DOHH2 (cell line): ENCODE data around the gene DCLK1.

Experiments
- H3F3A ChIP-seq: fragments of 200-600 bp; sonication (generic), shearing (Covaris generic); 2 replicates; pipeline ENCODE4 v1.6.0; 2016; ENCODE audit warnings: antibody characterized with exemption, mild to moderate bottlenecking; ENCODE audit not compliant: control insufficient read depth, insufficient read depth
- H3K27ac ChIP-seq: fragments of 200-600 bp; sonication (generic); 2 replicates; pipeline ENCODE4 v1.5.1; 2014; ENCODE audit warnings: low read depth, mild to moderate bottlenecking, low read length, moderate library complexity
- H3K27me3 ChIP-seq: fragments of 200-600 bp; sonication (generic); 2 replicates; pipeline ENCODE4 v1.6.1; 2014; ENCODE audit warnings: mild to moderate bottlenecking, low read length, mixed read lengths; ENCODE audit not compliant: control insufficient read depth
- H3K36me3 ChIP-seq: fragments of 200-600 bp; sonication (generic); 2 replicates; pipeline ENCODE4 v1.6.1; 2014; ENCODE audit warnings: mild to moderate bottlenecking, low read length, moderate library complexity, mixed read lengths; ENCODE audit not compliant: control insufficient read depth
- H3K4me1 ChIP-seq: fragments of 200-600 bp; sonication (generic); 2 replicates; pipeline ENCODE4 v1.6.1; 2014; ENCODE audit warnings: mild to moderate bottlenecking, low read length, mixed read lengths; ENCODE audit not compliant: control insufficient read depth
- H3K4me2 ChIP-seq: fragments of 200-600 bp; sonication (generic); 2 replicates; pipeline ENCODE4 v1.6.0; 2014; ENCODE audit warnings: mild to moderate bottlenecking, low read length, moderate library complexity
- H3K4me3 ChIP-seq: fragments of 200-600 bp; sonication (generic); 2 replicates; pipeline ENCODE4 v1.5.1; 2014; ENCODE audit warnings: mild to moderate bottlenecking, low read length, mixed read lengths
- H3K79me2 ChIP-seq: fragments of 200-600 bp; sonication (generic); 2 replicates; pipeline ENCODE4 v1.6.1; 2014; ENCODE audit warnings: mild to moderate bottlenecking, low read length, mixed read lengths; ENCODE audit not compliant: control insufficient read depth
- H3K9me2 ChIP-seq: fragments of 200-600 bp; sonication (generic); replicated peaks from 2 replicates; pipeline ENCODE4 v1.6.1; 2014; ENCODE audit warnings: mild to moderate bottlenecking, low read length, mixed read lengths; ENCODE audit not compliant: control insufficient read depth
- H3K9me3 ChIP-seq: fragments of 200-600 bp; sonication (generic); 2 replicates; pipeline ENCODE4 v1.6.1; 2014; ENCODE audit warnings: antibody characterized with exemption, low read length, mixed read lengths; ENCODE audit not compliant: control insufficient read depth, insufficient read depth
- H4K20me1 ChIP-seq: fragments of 200-600 bp; sonication (generic); 2 replicates; pipeline ENCODE4 v1.6.0; 2014; ENCODE audit warnings: low read depth, mild to moderate bottlenecking, antibody characterized with exemption, low read length, moderate library complexity; ENCODE audit not compliant: control insufficient read depth, insufficient read depth
- EZH2phosphoT487 ChIP-seq: fragments of 200-600 bp; sonication (generic); IDR thresholded peaks from 2 replicates; pipeline ENCODE4 v1.6.1; 2017; ENCODE audit warnings: borderline replicate concordance, mild to moderate bottlenecking, antibody characterized with exemption, low read length, moderate library complexity, mixed read lengths
- TF ChIP-seq, protein P1 (sequence below): fragments of 200-600 bp; sonication (generic); IDR thresholded peaks from one replicate; pipeline ENCODE4 v1.5.1; 2014; ENCODE audit warnings: antibody characterized with exemption, mild to moderate bottlenecking, low read depth, low read length; ENCODE audit not compliant: poor library complexity, severe bottlenecking

DCLK1 gene

DNA sequence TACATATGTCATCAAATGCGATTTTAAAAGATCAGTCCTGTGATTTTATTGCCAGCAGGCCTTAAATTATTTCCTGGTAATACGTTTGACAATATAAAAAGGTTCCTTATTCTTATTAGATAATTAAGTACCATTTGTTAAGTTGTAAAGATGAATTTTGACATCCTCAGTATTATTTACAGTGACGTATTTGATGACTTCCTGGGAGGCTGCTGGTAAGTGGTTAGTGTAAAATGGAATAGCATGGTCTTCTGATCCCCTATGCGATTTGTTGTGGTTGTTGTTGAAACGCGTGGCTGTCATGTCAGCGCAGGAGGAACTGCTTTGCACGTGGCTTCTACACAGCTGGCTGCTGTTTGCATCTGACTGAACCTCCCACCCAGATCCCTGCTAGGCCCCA, 99.7 kb downstream of the DCLK1 start:
- Histone ChIP-seq H3K36me3 (no peaks in the 10 kb centered on the region), H3K4me2 (no peak overlapping the region)
- TF ChIP-seq, protein P1, sequence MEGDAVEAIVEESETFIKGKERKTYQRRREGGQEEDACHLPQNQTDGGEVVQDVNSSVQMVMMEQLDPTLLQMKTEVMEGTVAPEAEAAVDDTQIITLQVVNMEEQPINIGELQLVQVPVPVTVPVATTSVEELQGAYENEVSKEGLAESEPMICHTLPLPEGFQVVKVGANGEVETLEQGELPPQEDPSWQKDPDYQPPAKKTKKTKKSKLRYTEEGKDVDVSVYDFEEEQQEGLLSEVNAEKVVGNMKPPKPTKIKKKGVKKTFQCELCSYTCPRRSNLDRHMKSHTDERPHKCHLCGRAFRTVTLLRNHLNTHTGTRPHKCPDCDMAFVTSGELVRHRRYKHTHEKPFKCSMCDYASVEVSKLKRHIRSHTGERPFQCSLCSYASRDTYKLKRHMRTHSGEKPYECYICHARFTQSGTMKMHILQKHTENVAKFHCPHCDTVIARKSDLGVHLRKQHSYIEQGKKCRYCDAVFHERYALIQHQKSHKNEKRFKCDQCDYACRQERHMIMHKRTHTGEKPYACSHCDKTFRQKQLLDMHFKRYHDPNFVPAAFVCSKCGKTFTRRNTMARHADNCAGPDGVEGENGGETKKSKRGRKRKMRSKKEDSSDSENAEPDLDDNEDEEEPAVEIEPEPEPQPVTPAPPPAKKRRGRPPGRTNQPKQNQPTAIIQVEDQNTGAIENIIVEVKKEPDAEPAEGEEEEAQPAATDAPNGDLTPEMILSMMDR, result no peak
- no peak for TF ChIP-seq EZH2phosphoT487

GRCh38 chr13:36030670-36031331, 100.4 kb downstream of the DCLK1 start:
- H3K9me2 ChIP-seq, result no peaks in the 10 kb centered on the region
- H3K4me2 ChIP-seq, result no peak overlapping the region
- H3K27me3 ChIP-seq, result no peaks in the 10 kb centered on the region
- no peaks in the 10 kb centered on the region for H4K20me1 ChIP-seq
- no peak overlapping the region for H3K4me3 ChIP-seq
- TF ChIP-seq, protein P1, result no peak
- no peaks in the 10 kb centered on the region for H3K36me3 ChIP-seq
- no peaks in the 10 kb centered on the region for H3F3A ChIP-seq
- H3K9me3 ChIP-seq, result peaks cover 3% of the 10 kb centered on the region; the same call in 1 of the 2 replicates
- no peaks in the 10 kb centered on the region for H3K4me1 ChIP-seq
- H3K27ac ChIP-seq, result no peak overlapping the region
- H3K79me2 ChIP-seq, result no peaks in the 10 kb centered on the region

More for the DNA sequence above, 99.7 kb downstream of the DCLK1 start:
- Histone ChIP-seq H3K9me3 (peaks cover 3% of the 10 kb centered on the region; the same call in 1 of the 2 replicates), H3K27me3 (no peaks in the 10 kb centered on the region), H3K79me2 (no peaks in the 10 kb centered on the region), H4K20me1 (no peaks in the 10 kb centered on the region), H3K4me1 (no peaks in the 10 kb centered on the region), H3K4me3 (no peak overlapping the region), H3K27ac (no peak overlapping the region), H3F3A (no peaks in the 10 kb centered on the region), H3K9me2 (no peaks in the 10 kb centered on the region)

GRCh38 chr13:36029166-36029565, 102.0 kb downstream of the DCLK1 start:
- H3K9me3 ChIP-seq, result peaks cover 3% of the 10 kb centered on the region; the same call in 1 of the 2 replicates
- H3K27ac ChIP-seq, result no peak overlapping the region
- TF ChIP-seq EZH2phosphoT487, result no peak
- TF ChIP-seq, protein P1, result no peak
- no peak overlapping the region for H3K4me3 ChIP-seq
- H3F3A ChIP-seq, result no peaks in the 10 kb centered on the region
- H3K79me2 ChIP-seq, result no peaks in the 10 kb centered on the region
- no peaks in the 10 kb centered on the region for H3K36me3 ChIP-seq
- H3K4me2 ChIP-seq, result no peak overlapping the region
- H3K9me2 ChIP-seq, result no peaks in the 10 kb centered on the region
- no peaks in the 10 kb centered on the region for H3K4me1 ChIP-seq
- no peaks in the 10 kb centered on the region for H4K20me1 ChIP-seq
- no peaks in the 10 kb centered on the region for H3K27me3 ChIP-seq
